Osteoblast (primary cell): ENCODE measurements around the gene MYL5. TPM values are rescaled to one million over a fixed set of nuclear protein-coding genes. Genes with fewer than 3 reads are reported as not detected.
"Not testable (repeated sequence)": the region's sequence is repeated elsewhere in the genome, so short reads cannot be mapped to it uniquely, and the experiment has no call there.

Source experiments
- DNase-seq: peaks from one replicate; pipeline ENCODE4 v3.0.0; 2011; ENCODE audit warnings: low spot score, mixed read lengths; ENCODE audit not compliant: insufficient read length; ENCODE audit errors: missing footprints
- H2AFZ ChIP-seq: 2 replicates; pipeline ENCODE4 v1.6.0; 2011; ENCODE audit warnings: mild to moderate bottlenecking, low read length
- H3K27ac ChIP-seq: 2 replicates; pipeline ENCODE4 v1.5.1; 2011; ENCODE audit warnings: mild to moderate bottlenecking, low read depth, low read length, moderate library complexity
- H3K27me3 ChIP-seq: 2 replicates; pipeline ENCODE4 v1.6.0; 2012; ENCODE audit warnings: mild to moderate bottlenecking, control low read depth, inconsistent platforms, low read length, moderate library complexity; ENCODE audit not compliant: insufficient read depth
- H3K36me3 ChIP-seq: 2 replicates; pipeline ENCODE4 v1.5.1; 2011; ENCODE audit warnings: mild to moderate bottlenecking, low read length, control low read depth, moderate library complexity; ENCODE audit not compliant: insufficient read depth
- H3K4me1 ChIP-seq: 2 replicates; pipeline ENCODE4 v1.5.1; 2011; ENCODE audit warnings: mild to moderate bottlenecking, low read length, control low read depth, moderate library complexity; ENCODE audit not compliant: insufficient read depth
- H3K4me2 ChIP-seq: 2 replicates; pipeline ENCODE4 v1.6.0; 2011; ENCODE audit warnings: mild to moderate bottlenecking, low read length; ENCODE audit not compliant: insufficient read depth
- H3K4me3 ChIP-seq: fragments of 200-600 bp; sonication (generic); 3 replicates; pipeline ENCODE4 v1.5.1; 2012; ENCODE audit warnings: mild to moderate bottlenecking, low read length, inconsistent platforms; ENCODE audit not compliant: insufficient read depth
- H3K79me2 ChIP-seq: 2 replicates; pipeline ENCODE4 v1.6.0; 2012; ENCODE audit warnings: mild to moderate bottlenecking, low read length, control low read depth, inconsistent platforms; ENCODE audit not compliant: insufficient read depth
- H3K9me3 ChIP-seq: 2 replicates; pipeline ENCODE4 v1.5.1; 2011; ENCODE audit warnings: low read depth, low read length, control low read depth
- H4K20me1 ChIP-seq: 2 replicates; pipeline ENCODE4 v1.6.0; 2012; ENCODE audit warnings: mild to moderate bottlenecking, low read length, control low read depth; ENCODE audit not compliant: insufficient read depth
- total RNA-seq: library from RNA; depleted of rRNA; stranded (reverse); fragments of >200 nt; gene quantifications from 2 replicates; pipeline ENCODE4 v1.2.3, GENCODE V29; 2012
- TF ChIP-seq, protein P1 (sequence below): IDR thresholded peaks from 2 replicates; pipeline ENCODE4 v1.5.1; 2011; ENCODE audit warnings: mild to moderate bottlenecking, low read depth, low read length, moderate library complexity; ENCODE audit errors: extremely low read depth

Gene MYL5
- total RNA-seq, 1 donor, result 22.8 TPM

DNA sequence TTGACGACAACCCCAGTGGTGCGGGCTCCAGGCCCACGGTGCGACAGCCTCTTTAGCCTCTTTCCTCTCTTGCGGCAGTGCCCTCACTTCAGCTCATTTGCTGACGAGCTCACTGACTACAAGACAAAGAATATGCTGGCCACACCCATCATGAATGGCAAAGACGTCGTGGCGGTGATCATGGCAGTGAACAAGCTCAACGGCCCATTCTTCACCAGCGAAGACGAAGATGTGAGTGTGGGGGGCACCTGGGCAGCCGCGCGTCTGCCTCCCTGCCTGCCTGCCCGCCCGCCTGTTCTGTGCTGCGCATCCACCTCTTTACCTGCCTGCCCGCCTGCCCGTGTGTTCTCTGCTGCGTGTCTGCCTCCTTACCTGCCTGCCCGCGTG lies 39.8 kb upstream of the MYL5 start:
- Histone ChIP-seq H4K20me1 (no peaks in the 10 kb centered on the region), H3K4me3 (no peak overlapping the region), H3K4me2 (no peak overlapping the region), H2AFZ (no peak overlapping the region), H3K36me3 (no peaks in the 10 kb centered on the region), H3K27ac (no peak overlapping the region), H3K79me2 (no peaks in the 10 kb centered on the region), H3K9me3 (no peaks in the 10 kb centered on the region), H3K27me3 (peaks cover 4% of the 10 kb centered on the region), H3K4me1 (no peaks in the 10 kb centered on the region)
- TF ChIP-seq, protein P1, sequence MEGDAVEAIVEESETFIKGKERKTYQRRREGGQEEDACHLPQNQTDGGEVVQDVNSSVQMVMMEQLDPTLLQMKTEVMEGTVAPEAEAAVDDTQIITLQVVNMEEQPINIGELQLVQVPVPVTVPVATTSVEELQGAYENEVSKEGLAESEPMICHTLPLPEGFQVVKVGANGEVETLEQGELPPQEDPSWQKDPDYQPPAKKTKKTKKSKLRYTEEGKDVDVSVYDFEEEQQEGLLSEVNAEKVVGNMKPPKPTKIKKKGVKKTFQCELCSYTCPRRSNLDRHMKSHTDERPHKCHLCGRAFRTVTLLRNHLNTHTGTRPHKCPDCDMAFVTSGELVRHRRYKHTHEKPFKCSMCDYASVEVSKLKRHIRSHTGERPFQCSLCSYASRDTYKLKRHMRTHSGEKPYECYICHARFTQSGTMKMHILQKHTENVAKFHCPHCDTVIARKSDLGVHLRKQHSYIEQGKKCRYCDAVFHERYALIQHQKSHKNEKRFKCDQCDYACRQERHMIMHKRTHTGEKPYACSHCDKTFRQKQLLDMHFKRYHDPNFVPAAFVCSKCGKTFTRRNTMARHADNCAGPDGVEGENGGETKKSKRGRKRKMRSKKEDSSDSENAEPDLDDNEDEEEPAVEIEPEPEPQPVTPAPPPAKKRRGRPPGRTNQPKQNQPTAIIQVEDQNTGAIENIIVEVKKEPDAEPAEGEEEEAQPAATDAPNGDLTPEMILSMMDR, result no peak
- DNase-seq, result peak; percentile 80

DNA sequence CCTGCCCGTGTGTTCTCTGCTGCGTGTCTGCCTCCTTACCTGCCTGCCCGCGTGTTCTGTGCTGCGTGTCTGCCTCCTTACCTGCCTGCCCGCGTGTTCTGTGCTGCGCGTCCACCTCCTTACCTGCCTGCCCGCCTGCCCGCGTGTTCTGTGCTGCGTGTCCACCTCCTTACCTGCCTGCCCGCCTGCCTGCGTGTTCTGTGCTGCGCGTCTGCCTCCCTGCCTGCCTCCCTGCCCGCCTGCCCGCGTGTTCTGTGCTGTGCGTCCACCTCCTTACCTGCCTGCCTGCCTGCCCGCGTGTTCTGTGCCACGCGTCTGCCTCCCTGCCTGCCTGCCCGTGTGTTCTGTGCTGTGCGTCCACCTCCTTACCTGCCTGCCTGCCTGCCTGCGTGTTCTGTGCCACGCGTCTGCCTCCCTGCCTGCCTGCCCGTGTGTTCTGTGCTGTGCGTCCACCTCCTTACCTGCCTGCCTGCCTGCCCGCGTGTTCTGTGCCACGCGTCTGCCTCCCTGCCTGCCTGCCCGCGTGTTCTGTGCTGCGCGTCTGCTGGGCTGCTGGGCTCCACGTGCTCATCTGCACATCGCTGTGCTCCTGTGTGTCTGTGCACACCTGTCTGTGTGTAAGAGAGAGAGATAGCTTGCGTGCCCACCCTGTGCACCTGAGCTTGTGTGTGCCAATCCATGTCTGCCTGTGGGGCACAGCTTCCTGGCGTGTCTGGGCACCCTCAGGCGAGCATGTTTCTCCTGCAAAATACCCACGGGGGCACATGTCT lies 39.1 kb upstream of the MYL5 start:
- not testable (repeated sequence) for H3K27me3 ChIP-seq, H3K36me3 ChIP-seq, H3K4me1 ChIP-seq, H3K4me3 ChIP-seq, H3K27ac ChIP-seq, H2AFZ ChIP-seq, H3K79me2 ChIP-seq, H3K4me2 ChIP-seq, H4K20me1 ChIP-seq, H3K9me3 ChIP-seq, DNase-seq

DNA sequence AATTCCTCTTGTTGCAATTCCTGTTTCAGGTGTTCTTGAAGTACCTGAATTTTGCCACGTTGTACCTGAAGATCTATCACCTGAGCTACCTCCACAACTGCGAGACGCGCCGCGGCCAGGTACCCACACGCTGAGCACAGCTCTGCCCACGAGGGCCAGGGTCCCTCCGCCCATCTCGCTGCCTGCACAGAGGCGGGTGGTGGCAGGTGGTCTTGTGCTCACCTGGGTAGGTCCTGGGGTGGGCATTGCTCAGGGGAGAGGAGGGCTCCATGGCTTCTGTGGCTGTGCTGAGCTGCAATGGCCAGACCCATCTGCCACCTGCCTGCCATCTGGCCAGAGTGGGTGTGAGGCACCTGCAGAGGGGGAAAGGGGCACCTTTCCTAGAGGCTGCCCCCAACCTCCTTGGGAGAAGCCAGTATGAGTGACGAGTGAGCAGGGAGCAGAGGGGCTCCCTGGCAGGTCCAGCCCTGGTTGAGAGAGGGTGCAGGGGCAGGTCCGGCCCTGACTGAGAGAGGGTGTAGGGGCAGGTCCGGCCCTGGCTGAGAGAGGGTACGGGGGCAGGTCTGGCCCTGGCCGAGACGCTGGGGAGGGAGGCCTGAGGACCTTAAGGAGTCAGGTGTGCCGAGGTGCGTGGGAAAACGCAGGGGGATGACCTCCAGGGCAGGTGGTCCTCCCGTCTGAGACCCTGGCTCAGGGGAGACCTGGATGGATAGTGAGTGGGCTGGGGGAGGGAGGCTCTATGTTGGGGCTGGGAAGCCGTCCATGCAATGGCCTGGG lies 38.3 kb upstream of the MYL5 start:
- Histone ChIP-seq H3K4me2 (no peak overlapping the region), H3K27ac (no peak overlapping the region), H3K4me3 (no peak overlapping the region), H3K27me3 (peaks cover 4% of the 10 kb centered on the region), H3K9me3 (no peaks in the 10 kb centered on the region), H3K4me1 (no peaks in the 10 kb centered on the region), H3K79me2 (no peaks in the 10 kb centered on the region), H3K36me3 (no peaks in the 10 kb centered on the region), H4K20me1 (no peaks in the 10 kb centered on the region), H2AFZ (no peak overlapping the region)
- peak; percentile 81 for DNase-seq
- TF ChIP-seq, protein P1, result no peak

DNA sequence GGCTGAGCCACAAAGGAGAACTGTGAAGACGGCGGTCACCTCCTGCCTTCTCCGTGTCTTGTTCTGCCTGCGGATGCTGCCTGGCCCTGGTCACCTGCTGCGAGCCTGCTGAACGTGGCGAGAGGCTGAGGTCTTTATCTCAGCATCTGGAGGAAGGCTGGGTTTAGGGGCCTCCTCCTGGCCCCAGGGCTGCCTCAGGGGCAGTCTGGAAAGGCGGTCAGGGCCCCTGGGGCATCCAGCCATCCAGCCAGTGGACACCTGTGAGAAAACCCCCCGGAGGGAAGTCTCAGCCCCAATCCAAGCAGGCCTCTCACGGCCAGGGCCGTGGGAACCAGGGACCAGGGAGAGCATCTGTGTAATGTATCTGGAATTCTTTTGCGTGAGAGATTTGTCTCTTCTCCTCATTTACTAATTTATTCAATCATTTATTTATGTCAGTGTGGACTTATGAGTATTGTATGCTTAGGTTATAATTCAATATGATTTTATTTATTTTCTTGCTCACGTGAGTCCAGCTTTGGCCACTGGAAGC lies 37.6 kb upstream of the MYL5 start:
- H3K36me3 ChIP-seq, result no peaks in the 10 kb centered on the region
- no peaks in the 10 kb centered on the region for H3K79me2 ChIP-seq
- no peak overlapping the region for H2AFZ ChIP-seq
- H4K20me1 ChIP-seq, result no peaks in the 10 kb centered on the region
- peak; percentile 64 for DNase-seq
- H3K4me2 ChIP-seq, result no peak overlapping the region
- H3K27me3 ChIP-seq, result peaks cover 4% of the 10 kb centered on the region
- TF ChIP-seq, protein P1, result no peak
- H3K4me3 ChIP-seq, result no peak overlapping the region
- H3K9me3 ChIP-seq, result no peaks in the 10 kb centered on the region
- H3K27ac ChIP-seq, result no peak overlapping the region
- no peaks in the 10 kb centered on the region for H3K4me1 ChIP-seq
